GM12878 (cell line): Measurements from ENCODE around the gene AGAP1. TPM values are rescaled to one million over a fixed set of nuclear protein-coding genes. Genes with fewer than 3 reads are reported as not detected.

Experiments used
- ATAC-seq: fragments of 200-7000 bp; cut with Tn5 transposase; 3 replicates; pipeline ENCODE4 v1.9.1; 2020; ENCODE audit warnings: mild to moderate bottlenecking, moderate library complexity
- BruUV-seq: library from RNA; stranded (reverse); fragments of 400-500 nt; replicated peaks from 2 replicates; lab custom pipeline; 2021; lab: Mats Ljungman, UMichigan
- CTCF ChIA-PET: fragments of 300-600 bp; sonication (Branson Sonifier 250); formaldehyde crosslinking; extraction: SDS; loops from one replicate; lab custom pipeline; 2021; ENCODE audit warnings: inconsistent platforms; lab: Yijun Ruan, JAX
- POLR2A ChIA-PET: fragments of 350-600 bp; formaldehyde crosslinking; extraction: SDS; loops from one replicate; lab custom pipeline; 2021; ENCODE audit warnings: inconsistent platforms; lab: Charles Lee
- RAD21 ChIA-PET: fragments of 300-600 bp; sonication (Branson Sonifier 250); formaldehyde crosslinking; loops from one replicate; lab custom pipeline; 2023; ENCODE audit warnings: antibody characterized with exemption; ENCODE audit not compliant: unreplicated experiment; lab: Charles Lee
- SMC1A ChIA-PET: fragments of 300-600 bp; sonication (Branson Sonifier 250); formaldehyde crosslinking; loops from one replicate; lab custom pipeline; 2023; ENCODE audit not compliant: unreplicated experiment, uncharacterized antibody; lab: Charles Lee
- DNase-seq: peaks from one replicate; pipeline ENCODE4 v3.0.0-alpha.2; 2011; ENCODE audit warnings: low read depth, low spot score
- FAIRE-seq: peaks from 3 replicates; lab custom pipeline; 2011; peaks lifted over from hg19 to GRCh38; lab: Jason Lieb, UNC
- H2AFZ ChIP-seq: 2 replicates; pipeline ENCODE4 v1.6.0; 2011; ENCODE audit warnings: low read depth, low read length, control low read depth; ENCODE audit not compliant: control insufficient read depth
- H3K27ac ChIP-seq: 2 replicates; pipeline ENCODE4 v1.5.1; 2011; ENCODE audit warnings: control low read depth; ENCODE audit not compliant: control insufficient read depth, insufficient read depth
- H3K27me3 ChIP-seq, 2 experiments: replicated peaks in 1 of 2; 2 replicates each; pipeline versions ENCODE4 v1.6.0 to v1.6.1; 2011; ENCODE audit warnings: low read length in 1 of 2; ENCODE audit not compliant: control insufficient read depth in 2 of 2, insufficient read depth in 2 of 2
- H3K36me3 ChIP-seq, 2 experiments: 2 replicates each; pipeline ENCODE4 v1.5.1; 2011; ENCODE audit warnings: low read length in 1 of 2; ENCODE audit not compliant: control insufficient read depth in 2 of 2, insufficient read depth in 2 of 2
- H3K4me1 ChIP-seq: 2 replicates; pipeline ENCODE4 v1.6.1; 2011; ENCODE audit warnings: mild to moderate bottlenecking, low read length, moderate library complexity, mixed read lengths; ENCODE audit not compliant: control insufficient read depth, insufficient read depth
- H3K4me2 ChIP-seq: 2 replicates; pipeline ENCODE4 v1.6.0; 2011; ENCODE audit warnings: control low read depth; ENCODE audit not compliant: control insufficient read depth, insufficient read depth
- H3K4me3 ChIP-seq: fragments of 200-600 bp; sonication (generic); 2 replicates; pipeline ENCODE4 v1.5.1; 2016
- H3K79me2 ChIP-seq: 2 replicates; pipeline ENCODE4 v1.6.0; 2011; ENCODE audit warnings: low read length; ENCODE audit not compliant: control insufficient read depth, insufficient read depth
- H3K9ac ChIP-seq: 2 replicates; pipeline ENCODE4 v1.8.0; 2011; ENCODE audit warnings: low read length, control low read depth, mixed read lengths; ENCODE audit not compliant: control insufficient read depth, insufficient read depth
- H3K9me3 ChIP-seq: replicated peaks from 3 replicates; pipeline ENCODE4 v1.5.1; 2011; ENCODE audit warnings: mild to moderate bottlenecking, low read length; ENCODE audit not compliant: control insufficient read depth, insufficient read depth
- H4K20me1 ChIP-seq: 2 replicates; pipeline ENCODE4 v1.6.0; 2011; ENCODE audit not compliant: control insufficient read depth, insufficient read depth
- CBFB ChIP-seq: IDR thresholded peaks from 2 replicates; pipeline ENCODE4 v1.6.1; 2016; ENCODE audit warnings: antibody characterized with exemption, low read depth
- CBX5 ChIP-seq: sonication (generic); IDR thresholded peaks from 2 replicates; pipeline ENCODE4 v1.6.1; 2016; ENCODE audit warnings: low read depth, moderate library complexity, mild to moderate bottlenecking, inconsistent platforms
- CEBPZ ChIP-seq: fragments of 150-350 bp; IDR thresholded peaks from 2 replicates; pipeline ENCODE4 v1.6.1; 2016; ENCODE audit warnings: low read depth, low read length
- ELK1 ChIP-seq: IDR thresholded peaks from 2 replicates; pipeline ENCODE4 v1.6.1; 2012; ENCODE audit warnings: low read depth, low read length, improper control_type of control experiment
- ESRRA ChIP-seq: IDR thresholded peaks from 2 replicates; pipeline ENCODE4 v1.6.1; 2012; ENCODE audit warnings: mild to moderate bottlenecking, low read length, improper control_type of control experiment
- FOS ChIP-seq: IDR thresholded peaks from 3 replicates; pipeline ENCODE4 v1.6.1; 2011; ENCODE audit warnings: borderline replicate concordance; ENCODE audit not compliant: insufficient read length; ENCODE audit errors: extremely low read depth
- HDAC2 ChIP-seq: fragments of 200-600 bp; sonication (generic); IDR thresholded peaks from 2 replicates; pipeline ENCODE4 v1.6.1; 2017
- IRF4 ChIP-seq: IDR thresholded peaks from 2 replicates; pipeline ENCODE4 v1.6.1; 2011; ENCODE audit warnings: low read depth, low read length
- KLF5 ChIP-seq: fragments of 450-650 bp; IDR thresholded peaks from 2 replicates; pipeline ENCODE4 v1.6.1; 2014; ENCODE audit warnings: mild to moderate bottlenecking; ENCODE audit not compliant: partially characterized antibody
- LARP7 ChIP-seq: fragments of 450-650 bp; IDR thresholded peaks from 2 replicates; pipeline ENCODE4 v1.6.1; 2017; ENCODE audit warnings: mild to moderate bottlenecking
- MYC ChIP-seq: IDR thresholded peaks from 2 replicates; pipeline ENCODE4 v1.6.1; 2011; ENCODE audit warnings: mild to moderate bottlenecking, low read length, moderate library complexity, inconsistent platforms; ENCODE audit not compliant: insufficient read depth, insufficient replicate concordance, insufficient read length, severe bottlenecking
- POLR2AphosphoS2 ChIP-seq: IDR thresholded peaks from 2 replicates; pipeline ENCODE4 v1.6.1; 2011; ENCODE audit warnings: low read depth, mild to moderate bottlenecking, low read length, improper control_type of control experiment, moderate library complexity
- SREBF1 ChIP-seq: IDR thresholded peaks from 2 replicates; pipeline ENCODE4 v1.6.1; 2012; ENCODE audit warnings: mild to moderate bottlenecking, low read length
- TCF12 ChIP-seq: IDR thresholded peaks from 2 replicates; pipeline ENCODE4 v1.6.1; 2011; ENCODE audit warnings: low read depth, mild to moderate bottlenecking, low read length
- TCF3 ChIP-seq: IDR thresholded peaks from 2 replicates; pipeline ENCODE4 v1.6.1; 2012; ENCODE audit warnings: low read depth, mild to moderate bottlenecking, low read length, borderline replicate concordance; ENCODE audit not compliant: insufficient read depth
- ZBTB4 ChIP-seq: fragments of 450-650 bp; formaldehyde crosslinking; IDR thresholded peaks from 2 replicates; pipeline ENCODE4 v1.4.0; 2022; ENCODE audit warnings: mild to moderate bottlenecking, moderate library complexity
- ZNF207 ChIP-seq: fragments of 450-650 bp; IDR thresholded peaks from 2 replicates; pipeline ENCODE4 v1.6.1; 2014; ENCODE audit warnings: antibody characterized with exemption, mild to moderate bottlenecking, borderline replicate concordance
- WGBS: methylation state at CpG from one replicate; pipeline ENCODE4 v1.1.6; 2016; ENCODE audit warnings: low lambda C conversion rate; ENCODE audit not compliant: insufficient replicate concordance, insufficient coverage; ENCODE audit errors: missing lambda C conversion rate; 5-methylcytosine and 5-hydroxymethylcytosine counted together
- in situ Hi-C: fragments of 300-500 bp; cut with MboI; formaldehyde crosslinking; loops from 9 replicates; pipeline ENCODE4 v1.14.3; 2018; ENCODE audit warnings: mixed read lengths
- intact Hi-C: fragments of 100-400 bp; cut with micrococcal nuclease; formaldehyde crosslinking; loops from one replicate; pipeline ENCODE4 v1.14.2; 2022; ENCODE audit not compliant: unreplicated experiment
- polyA plus RNA-seq, 11 experiments: library from polyadenylated mRNA; depleted of rRNA in 4 of 11; unstranded in 6 of 11; stranded (reverse) in 5 of 11; fragments of >200 nt; fragmentation: Nextera tagmentation in 4 of 11; fragmentation: Illumina TruSeq in 1 of 11; extraction: Ambion mirVana in 4 of 11; extraction: Trizol in 1 of 11; gene quantifications; 1 replicate in 1 of 11; 2 replicates in 10 of 11; pipeline versions ENCODE4 v1.2.1 to v1.2.3, GENCODE V29; 2011 to 2016; ENCODE audit warnings: inconsistent platforms in 2 of 11, missing spikeins in 2 of 11, low read depth in 1 of 11
- total RNA-seq, 4 experiments: library from RNA; depleted of rRNA in 3 of 4; stranded (reverse); fragments of >200 nt in 3 of 4; fragmentation: Illumina TruSeq in 1 of 4; extraction: Trizol in 1 of 4; gene quantifications; 2 replicates each; pipeline versions ENCODE4 v1.2.1 to v1.2.3, GENCODE V29; 2013 to 2021
- TF ChIP-seq, protein P1 (sequence below): IDR thresholded peaks from 2 replicates; pipeline ENCODE4 v1.6.1; 2012; ENCODE audit warnings: low read depth, low read length, improper control_type of control experiment

Gene AGAP1
- total and polyA plus RNA-seq, 10 of the 15 experiments (the other 5 are each of a cell fraction or from before 2014, with no cell fraction given) = 0.05 to 0.15 (median 0.06) TPM; not detected in 7

GRCh38 chr2:235677937-235678336, 184.1 kb downstream of the AGAP1 start:
- Histone ChIP-seq H2AFZ (no peak overlapping the region), H3K4me3 (no peak overlapping the region), H3K4me2 (no peak overlapping the region), H3K27ac (no peak overlapping the region)
- in situ Hi-C loops = no loop called here
- WGBS = 72% methylated on average over 11 of the region's 11 CpGs
- RAD21 ChIA-PET = no interaction called here
- TF ChIP-seq POLR2AphosphoS2 = no peak
- no peak for TF ChIP-seq HDAC2
- no peak for TF ChIP-seq ESRRA
- TF ChIP-seq MYC = no peak
- no peak for TF ChIP-seq SREBF1
- no peak for TF ChIP-seq TCF12
- TF ChIP-seq FOS = no peak
- TF ChIP-seq CBFB = no peak
- no peak for TF ChIP-seq KLF5
- no peak for TF ChIP-seq LARP7
- no peak for TF ChIP-seq CEBPZ
- TF ChIP-seq ZNF207 = no peak
- TF ChIP-seq, protein P1, sequence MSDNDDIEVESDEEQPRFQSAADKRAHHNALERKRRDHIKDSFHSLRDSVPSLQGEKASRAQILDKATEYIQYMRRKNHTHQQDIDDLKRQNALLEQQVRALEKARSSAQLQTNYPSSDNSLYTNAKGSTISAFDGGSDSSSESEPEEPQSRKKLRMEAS = no peak
- TF ChIP-seq IRF4 = no peak
- TF ChIP-seq ELK1 = no peak
- TF ChIP-seq ZBTB4 (CRISPR knock-in tag) = no peak
- no peak for TF ChIP-seq CBX5
- no peak for TF ChIP-seq TCF3
- TF ChIP-seq, all 136 proteins: peak for 0
- ChIA-PET POLR2A (no interaction called here), CTCF (no interaction called here), SMC1A (no interaction called here)
- no peaks in the 10 kb centered on the region for H3K27me3 ChIP-seq
- H3K9ac ChIP-seq = no peak overlapping the region
- no peaks in the 10 kb centered on the region for H3K9me3 ChIP-seq
- no TSS peak for BruUV-seq
- DNase-seq = no peak
- FAIRE-seq = no peak
- H3K4me1 ChIP-seq = no peaks in the 10 kb centered on the region
- no peaks in the 10 kb centered on the region for H3K79me2 ChIP-seq
- H3K36me3 ChIP-seq = no peaks in the 10 kb centered on the region
- no peak for ATAC-seq
- intact Hi-C loops = no loop called here
- H4K20me1 ChIP-seq = no peaks in the 10 kb centered on the region
